Testis (tissue), 2 donors: ENCODE data around the gene MYH9.
"Not testable (repeated sequence)": the region's sequence is repeated elsewhere in the genome, so short reads cannot be mapped to it uniquely, and the experiment has no call there.

ENCODE experiments used
- POLR2A ChIP-seq: fragments of 450-650 bp; IDR thresholded peaks from one replicate; pipeline ENCODE4 v1.6.1; 2017; ENCODE audit warnings: antibody characterized with exemption, mild to moderate bottlenecking, moderate library complexity
- TF ChIP-seq, protein P1 (sequence below), 3 experiments: fragments of 450-650 bp in 2 of 3; fragments of 200-600 bp in 1 of 3; sonication (generic) in 1 of 3; IDR thresholded peaks; one replicate each; pipeline ENCODE4 v1.5.1; 2016 to 2019; ENCODE audit warnings: antibody characterized with exemption in 3 of 3, mild to moderate bottlenecking in 2 of 3, moderate library complexity in 1 of 3

- TF ChIP-seq, protein P1, sequence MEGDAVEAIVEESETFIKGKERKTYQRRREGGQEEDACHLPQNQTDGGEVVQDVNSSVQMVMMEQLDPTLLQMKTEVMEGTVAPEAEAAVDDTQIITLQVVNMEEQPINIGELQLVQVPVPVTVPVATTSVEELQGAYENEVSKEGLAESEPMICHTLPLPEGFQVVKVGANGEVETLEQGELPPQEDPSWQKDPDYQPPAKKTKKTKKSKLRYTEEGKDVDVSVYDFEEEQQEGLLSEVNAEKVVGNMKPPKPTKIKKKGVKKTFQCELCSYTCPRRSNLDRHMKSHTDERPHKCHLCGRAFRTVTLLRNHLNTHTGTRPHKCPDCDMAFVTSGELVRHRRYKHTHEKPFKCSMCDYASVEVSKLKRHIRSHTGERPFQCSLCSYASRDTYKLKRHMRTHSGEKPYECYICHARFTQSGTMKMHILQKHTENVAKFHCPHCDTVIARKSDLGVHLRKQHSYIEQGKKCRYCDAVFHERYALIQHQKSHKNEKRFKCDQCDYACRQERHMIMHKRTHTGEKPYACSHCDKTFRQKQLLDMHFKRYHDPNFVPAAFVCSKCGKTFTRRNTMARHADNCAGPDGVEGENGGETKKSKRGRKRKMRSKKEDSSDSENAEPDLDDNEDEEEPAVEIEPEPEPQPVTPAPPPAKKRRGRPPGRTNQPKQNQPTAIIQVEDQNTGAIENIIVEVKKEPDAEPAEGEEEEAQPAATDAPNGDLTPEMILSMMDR (IDR thresholded peaks at IDR 0.05): not testable (repeated sequence)
- TF ChIP-seq POLR2A: not testable (repeated sequence)
Measured at GRCh38 chr22:36389122-36389521, 1.4 kb upstream of the MYH9 start.
